ENCODE results near the gene CRAT. TPM values are rescaled to one million over a fixed set of nuclear protein-coding genes. Genes with fewer than 3 reads are reported as not detected.

Gene CRAT
- total RNA-seq, 4 donors from 2014 or later, result 137 to 167 (median 144) TPM

GRCh38 chr9:129095170-129095667, 15.4 kb downstream of the CRAT start:
- H3K36me3 ChIP-seq, result peaks cover 0 to 37% of the 10 kb centered on the region in 2 donors
- DNase-seq (no peak), ATAC-seq (no peak)
- TF ChIP-seq CTCF (IDR thresholded peaks at IDR 0.05 in 4 of 5, conservative IDR thresholded peaks at IDR 0.05 in 1 of 5), result no peak
- TF ChIP-seq POLR2A (IDR thresholded peaks at IDR 0.05), result no peak
- peaks cover 0 to 6% of the 10 kb centered on the region in 2 donors for H3K4me1 ChIP-seq
- H3K9me3 ChIP-seq, result no peaks in the 10 kb centered on the region
- H3K4me3 ChIP-seq, result no peak overlapping the region
- in situ Hi-C loops (cut with MboI; ENCODE audit: low sequenced_read_pairs in 4 of 4), result no loop called here
- H3K27ac ChIP-seq, result peak overlapping the region in 1 of 4 donors; percentile 58
- H3K27me3 ChIP-seq, result no peaks in the 10 kb centered on the region
- intact Hi-C loops (cut with DNase I; ENCODE audit: low total_unique reads), result no loop called here

DNA sequence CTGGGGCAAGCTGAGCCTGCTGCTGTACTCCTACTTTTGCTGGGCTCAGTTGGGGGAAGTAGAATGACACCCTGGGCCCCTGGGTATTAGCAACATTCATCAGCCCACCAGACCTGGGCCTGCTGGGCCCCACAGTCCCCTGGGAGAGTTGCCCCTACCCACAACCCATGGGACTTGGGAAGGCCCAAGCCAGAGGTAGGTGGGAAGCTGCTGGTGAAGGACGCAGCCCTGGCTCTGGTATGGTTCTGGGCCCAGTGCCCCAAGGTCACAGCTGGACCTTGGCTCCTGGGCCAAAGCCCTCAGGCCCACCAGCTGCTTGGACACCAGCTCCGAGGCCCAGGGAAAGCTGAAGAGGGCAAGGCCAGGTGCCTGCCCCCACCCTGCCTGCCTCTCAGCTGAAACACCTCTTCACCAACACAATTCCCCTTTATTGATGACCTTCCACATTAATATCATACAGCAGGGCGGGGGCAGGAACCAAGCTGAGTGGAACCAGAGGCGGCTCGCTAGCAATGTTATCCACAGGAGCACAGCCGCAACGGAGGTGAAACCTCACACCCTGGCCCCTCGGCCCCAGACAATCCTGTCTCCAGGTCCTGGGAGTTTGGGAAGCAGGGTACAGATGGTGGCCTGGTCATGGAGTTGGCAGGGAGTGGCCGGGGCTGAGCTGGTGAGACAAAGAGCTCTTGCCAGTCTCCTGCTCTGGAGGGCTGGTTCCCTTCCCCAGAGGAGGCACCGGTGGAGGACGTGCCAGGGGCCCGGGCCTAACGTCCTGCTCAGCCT, 16.0 kb downstream of the CRAT start:
- H3K27ac ChIP-seq, result peak overlapping the region; percentile 18 to 58 (median 30)
- no peaks in the 10 kb centered on the region for H3K27me3 ChIP-seq
- H3K9me3 ChIP-seq, result no peaks in the 10 kb centered on the region
- peaks cover 0 to 42% of the 10 kb centered on the region in 2 donors for H3K36me3 ChIP-seq
- in situ Hi-C loops (cut with MboI; ENCODE audit: low sequenced_read_pairs in 4 of 4), result no loop called here
- ATAC-seq (peak in 1 of 2 donors; percentile 34), DNase-seq (no peak)
- intact Hi-C loops (cut with DNase I; ENCODE audit: low total_unique reads), result no loop called here
- TF ChIP-seq POLR2A (IDR thresholded peaks at IDR 0.05) (no peak), CTCF (IDR thresholded peaks at IDR 0.05 in 4 of 5, conservative IDR thresholded peaks at IDR 0.05 in 1 of 5) (no peak)
- peaks cover 0 to 6% of the 10 kb centered on the region in 2 donors for H3K4me1 ChIP-seq
- H3K4me3 ChIP-seq, result no peak overlapping the region

DNA sequence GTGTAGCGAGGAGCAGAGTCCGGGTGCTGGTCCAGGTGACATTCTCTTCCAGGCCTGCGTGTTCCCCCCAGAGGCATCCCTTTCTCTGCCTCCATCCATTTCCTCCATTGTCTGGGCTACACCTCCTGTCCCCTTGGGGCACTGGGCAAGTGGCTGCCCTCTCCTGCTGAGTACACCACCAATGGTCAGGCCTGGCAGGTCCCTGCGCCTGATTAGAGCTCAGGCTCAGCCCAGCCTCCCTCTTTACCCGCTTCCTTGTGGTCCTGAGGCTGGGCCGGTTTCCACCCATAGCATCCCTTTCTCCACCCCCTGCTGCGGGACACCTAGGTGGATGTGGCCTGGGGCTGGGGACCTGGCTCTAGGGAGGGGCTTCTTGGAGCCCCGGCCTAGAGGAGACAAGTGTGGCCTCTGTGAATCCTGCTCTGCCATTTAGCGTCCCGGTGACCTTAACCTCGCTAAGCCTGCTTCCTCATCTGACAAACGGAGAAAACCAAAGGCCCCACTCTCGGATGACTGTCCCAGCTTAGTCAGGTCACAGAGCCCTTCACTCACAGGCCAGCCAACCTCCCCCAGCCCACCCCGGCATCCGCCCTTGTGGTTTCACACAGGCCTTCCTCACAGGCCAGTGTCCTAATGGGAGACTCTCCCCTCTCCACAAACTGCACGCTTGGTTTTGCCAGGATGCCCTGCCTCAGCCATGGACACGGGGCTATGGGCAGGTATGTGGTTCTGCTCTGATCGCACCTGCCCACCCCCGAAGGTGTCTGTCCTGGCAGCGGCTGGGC, 16.8 kb downstream of the CRAT start:
- Histone ChIP-seq H3K4me3 (no peak overlapping the region), H3K27ac (peak overlapping the region; percentile 18 to 58 (median 30)), H3K36me3 (peaks cover 0 to 50% of the 10 kb centered on the region in 2 donors), H3K9me3 (no peaks in the 10 kb centered on the region), H3K27me3 (no peaks in the 10 kb centered on the region), H3K4me1 (peaks cover 0 to 6% of the 10 kb centered on the region in 2 donors)
- ATAC-seq, result no peak
- in situ Hi-C loops (cut with MboI; ENCODE audit: low sequenced_read_pairs in 4 of 4) (no loop called here), intact Hi-C loops (cut with DNase I; ENCODE audit: low total_unique reads) (no loop called here)
- no peak for DNase-seq
- TF ChIP-seq POLR2A (IDR thresholded peaks at IDR 0.05) (no peak), CTCF (IDR thresholded peaks at IDR 0.05 in 4 of 5, conservative IDR thresholded peaks at IDR 0.05 in 1 of 5) (no peak)

GRCh38 chr9:129089246-129089645, 21.3 kb downstream of the CRAT start:
- ATAC-seq (no peak), DNase-seq (no peak)
- TF ChIP-seq CTCF (IDR thresholded peaks at IDR 0.05 in 4 of 5, conservative IDR thresholded peaks at IDR 0.05 in 1 of 5), result no peak
- in situ Hi-C loops (cut with MboI; ENCODE audit: low sequenced_read_pairs in 4 of 4), result no loop called here
- Histone ChIP-seq H3K4me3 (no peak overlapping the region), H3K27me3 (no peaks in the 10 kb centered on the region), H3K36me3 (peaks cover 0 to 44% of the 10 kb centered on the region in 2 donors), H3K9me3 (no peaks in the 10 kb centered on the region), H3K4me1 (peaks cover 0 to under 1% of the 10 kb centered on the region in 2 donors), H3K27ac (no peak overlapping the region)
- intact Hi-C loops (cut with DNase I; ENCODE audit: low total_unique reads), result no loop called here

All from gastrocnemius medialis (tissue), 4 donors.